HepG2 (cell line): Measurements from ENCODE around the gene SF3B2. TPM values are rescaled to one million over a fixed set of nuclear protein-coding genes. Genes with fewer than 3 reads are reported as not detected.

Experiments used
- ATAC-seq: fragments of 200-7000 bp; cut with Tn5 transposase; 3 replicates; pipeline ENCODE4 v1.9.1; 2020; ENCODE audit warnings: mild to moderate bottlenecking, moderate library complexity
- BruUV-seq: library from RNA; stranded (reverse); fragments of 400-500 nt; replicated peaks from 2 replicates; lab custom pipeline; 2021; lab: Mats Ljungman, UMichigan
- CTCF ChIA-PET: fragments of 300-600 bp; formaldehyde crosslinking; extraction: SDS; loops from one replicate; lab custom pipeline; 2021; ENCODE audit warnings: low total read pairs, inconsistent platforms, low intra/inter-chr PET ratio; lab: Yijun Ruan, JAX
- POLR2A ChIA-PET: fragments of 350-600 bp; sonication (Branson Sonifier 250); formaldehyde crosslinking; loops from one replicate; lab custom pipeline; 2020; ENCODE audit warnings: antibody characterized with exemption, inconsistent platforms; lab: Yijun Ruan, JAX
- DNase-seq: peaks from one replicate; pipeline ENCODE4 v3.0.0-alpha.2; 2015; ENCODE audit warnings: low spot score
- FAIRE-seq: peaks from 3 replicates; lab custom pipeline; 2011; peaks lifted over from hg19 to GRCh38; lab: Jason Lieb, UNC
- H2AFZ ChIP-seq: one replicate; pipeline ENCODE4 v1.6.1; 2011; ENCODE audit warnings: low read length, inconsistent platforms
- H3K27ac ChIP-seq: fragments of 300-600 bp; 3 replicates; pipeline ENCODE4 v1.8.0; 2011; ENCODE audit warnings: mixed run types, mild to moderate bottlenecking, mixed read lengths, low read length, inconsistent platforms; ENCODE audit not compliant: insufficient read depth; ENCODE audit errors: extremely low read length
- H3K27me3 ChIP-seq, 2 experiments: fragments of 200-600 bp in 1 of 2; 2 replicates in 1 of 2; 3 replicates in 1 of 2; pipeline versions ENCODE4 v1.6.0 to v1.8.0; 2011; ENCODE audit warnings: low read length in 2 of 2, mild to moderate bottlenecking in 2 of 2, moderate library complexity in 2 of 2, inconsistent platforms in 1 of 2; ENCODE audit not compliant: insufficient read depth in 2 of 2, control insufficient read depth in 1 of 2
- H3K36me3 ChIP-seq, 2 experiments: fragments of 200-600 bp in 1 of 2; replicated peaks in 1 of 2; 2 replicates in 1 of 2; 3 replicates in 1 of 2; pipeline versions ENCODE4 v1.5.1 to v1.8.0; 2011; ENCODE audit warnings: low read length in 2 of 2, inconsistent platforms in 1 of 2; ENCODE audit not compliant: insufficient read depth in 2 of 2, control insufficient read depth in 1 of 2
- H3K4me1 ChIP-seq: 2 replicates; pipeline ENCODE4 v1.5.1; 2012; ENCODE audit warnings: low read length, inconsistent platforms; ENCODE audit not compliant: insufficient read depth
- H3K4me2 ChIP-seq: 2 replicates; pipeline ENCODE4 v1.6.0; 2011; ENCODE audit warnings: low read depth, low read length, inconsistent platforms
- H3K4me3 ChIP-seq, 3 experiments: fragments of 200-600 bp in 1 of 3; sonication (generic), shearing (Covaris generic) in 1 of 3; replicated peaks in 1 of 3; 2 replicates each; pipeline ENCODE4 v1.5.1; 2011 to 2016; ENCODE audit warnings: low read length in 3 of 3, inconsistent platforms in 2 of 3, low read depth in 2 of 3, mild to moderate bottlenecking in 2 of 3, control low read depth in 1 of 3, mixed read lengths in 1 of 3; ENCODE audit not compliant: insufficient read depth in 1 of 3
- H3K79me2 ChIP-seq: one replicate; pipeline ENCODE4 v1.6.1; 2011; ENCODE audit warnings: low read length, inconsistent platforms; ENCODE audit not compliant: insufficient read depth
- H3K9ac ChIP-seq: 2 replicates; pipeline ENCODE4 v1.6.0; 2011; ENCODE audit warnings: mild to moderate bottlenecking, low read depth, low read length, inconsistent platforms; ENCODE audit not compliant: insufficient read depth
- H3K9me3 ChIP-seq: 2 replicates; pipeline ENCODE4 v1.5.1; 2012; ENCODE audit warnings: mild to moderate bottlenecking, low read length
- H4K20me1 ChIP-seq: 2 replicates; pipeline ENCODE4 v1.6.0; 2011; ENCODE audit warnings: inconsistent platforms, mild to moderate bottlenecking, low read length, moderate library complexity; ENCODE audit not compliant: insufficient read depth
- CEBPB ChIP-seq: IDR thresholded peaks from 2 replicates; pipeline ENCODE4 v1.6.1; 2011; ENCODE audit warnings: low read depth, low read length, improper control_type of control experiment, borderline replicate concordance
- ZBTB3 ChIP-seq: sonication (generic); formaldehyde crosslinking; IDR thresholded peaks from 2 replicates; pipeline ENCODE4 v1.4.0; 2020; ENCODE audit warnings: low read depth, mild to moderate bottlenecking, moderate library complexity, missing genetic modification reagents, borderline replicate concordance
- ZNF510 ChIP-seq: sonication (generic); formaldehyde crosslinking; IDR thresholded peaks from 2 replicates; pipeline ENCODE4 v1.4.0; 2020; ENCODE audit warnings: low read depth, mild to moderate bottlenecking, missing genetic modification reagents
- ZNF772 ChIP-seq: sonication (generic); formaldehyde crosslinking; IDR thresholded peaks from 2 replicates; pipeline ENCODE4 v1.5.0; 2020; ENCODE audit warnings: mild to moderate bottlenecking, missing genetic modification reagents
- ZSCAN9 ChIP-seq: IDR thresholded peaks from 2 replicates; pipeline ENCODE4 v1.6.1; 2016; ENCODE audit warnings: borderline replicate concordance
- WGBS: methylation state at CpG from one replicate; pipeline ENCODE4 v1.1.6; 2017; ENCODE audit warnings: low lambda C conversion rate; 5-methylcytosine and 5-hydroxymethylcytosine counted together
- in situ Hi-C: cut with HindIII; loops from 2 replicates; pipeline ENCODE4 v1.10.0; 2017; ENCODE audit warnings: low pct_unique_long_range_greater_than_20kb; ENCODE audit not compliant: extremely low pct_ligation_motif_present
- intact Hi-C: fragments of 100-400 bp; cut with micrococcal nuclease; formaldehyde crosslinking; loops from one replicate; pipeline ENCODE4 v1.10.0; 2022; ENCODE audit not compliant: unreplicated experiment
- polyA plus RNA-seq, 8 experiments: library from polyadenylated mRNA; depleted of rRNA in 3 of 8; stranded (reverse) in 7 of 8; unstranded in 1 of 8; fragments of >200 nt; fragmentation: Illumina TruSeq in 4 of 8; extraction: Trizol in 4 of 8; gene quantifications; 2 replicates each; pipeline versions ENCODE4 v1.2.1 to v1.2.3, GENCODE V29; 2011 to 2016; ENCODE audit warnings: low read depth in 4 of 8, missing spikeins in 1 of 8, mixed read lengths in 1 of 8; ENCODE audit not compliant: insufficient read depth in 1 of 8
- total RNA-seq, 5 experiments: library from RNA; depleted of rRNA; stranded (reverse); fragments of >200 nt; fragmentation: Illumina TruSeq; extraction: Trizol; gene quantifications; 2 replicates each; pipeline ENCODE4 v1.2.3, GENCODE V29; 2016; ENCODE audit warnings: low read depth in 1 of 5
- TF ChIP-seq, protein P1 (sequence below): sonication (generic); formaldehyde crosslinking; IDR thresholded peaks from 2 replicates; pipeline ENCODE4 v1.5.0; 2020; ENCODE audit warnings: missing genetic modification reagents
- TF ChIP-seq, protein P2 (sequence below): sonication (generic); formaldehyde crosslinking; IDR thresholded peaks from 2 replicates; pipeline ENCODE4 v1.8.0; 2022; ENCODE audit warnings: mild to moderate bottlenecking, missing genetic modification reagents; ENCODE audit not compliant: insufficient replicate concordance

Gene SF3B2
- total and polyA plus RNA-seq, 2 of the 13 experiments (the other 11 are each of a cell fraction or from before 2014, with no cell fraction given): 70.4 to 153 TPM

DNA sequence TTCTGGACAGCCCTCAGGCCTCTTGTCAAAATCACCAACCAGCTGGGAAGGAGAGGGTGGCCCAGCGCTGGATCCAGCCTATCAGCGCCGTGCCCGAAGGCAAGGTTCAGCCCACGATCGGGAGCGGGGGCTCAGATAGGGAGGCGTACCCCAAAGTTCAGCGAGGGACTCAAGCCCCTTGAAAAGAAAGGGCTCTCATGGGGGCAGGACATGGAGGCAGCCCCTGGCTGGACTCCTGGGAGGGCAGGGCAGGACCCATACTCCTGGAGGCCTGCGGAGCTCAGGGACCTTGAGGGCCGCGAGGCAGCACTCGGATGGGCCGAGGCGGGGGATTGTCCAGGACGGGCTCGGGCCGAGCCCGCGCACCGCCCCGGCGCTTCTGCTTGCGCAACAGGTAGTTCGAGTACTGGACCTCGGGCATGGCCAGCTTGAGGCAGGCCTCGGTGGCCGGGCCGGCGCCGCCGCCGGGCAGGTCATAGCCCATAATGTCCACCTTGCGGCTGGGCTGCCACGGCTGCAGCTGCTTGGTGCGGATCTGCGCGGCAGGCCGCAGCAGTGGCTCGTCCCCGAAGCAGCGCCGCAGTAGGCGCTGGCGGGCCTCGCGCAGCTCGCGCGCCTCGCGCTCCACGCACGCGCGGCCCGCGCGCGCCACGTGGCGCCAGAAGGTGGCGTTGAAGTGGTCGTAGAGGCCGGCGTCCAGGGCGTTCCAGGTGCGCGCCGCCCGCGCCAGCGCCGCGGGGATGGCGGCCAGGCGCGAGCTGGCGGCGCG lies 9.8 kb upstream of the SF3B2 start:
- Histone ChIP-seq H3K4me3 (no peak overlapping the region), H3K4me2 (no peak overlapping the region), H3K27me3 (peaks cover 6 to 28% of the 10 kb centered on the region in 2 experiments; a peak in 4 of 5 replicates), H4K20me1 (no peaks in the 10 kb centered on the region), H3K79me2 (no peaks in the 10 kb centered on the region), H3K9ac (no peak overlapping the region), H3K4me1 (peaks cover 30% of the 10 kb centered on the region), H3K36me3 (no peaks in the 10 kb centered on the region), H3K27ac (no peak overlapping the region), H2AFZ (no peak overlapping the region), H3K9me3 (no peaks in the 10 kb centered on the region)
- CTCF ChIA-PET: no interaction called here
- WGBS: 92% methylated on average over 46 of the region's 81 CpGs
- intact Hi-C loops: no loop called here
- TF ChIP-seq ZSCAN9 (CRISPR knock-in tag) (no peak), ZNF772 (CRISPR knock-in tag) (no peak), CEBPB (peak; percentile 48; the same call in 1 of the 2 replicates)
- TF ChIP-seq, protein P1, sequence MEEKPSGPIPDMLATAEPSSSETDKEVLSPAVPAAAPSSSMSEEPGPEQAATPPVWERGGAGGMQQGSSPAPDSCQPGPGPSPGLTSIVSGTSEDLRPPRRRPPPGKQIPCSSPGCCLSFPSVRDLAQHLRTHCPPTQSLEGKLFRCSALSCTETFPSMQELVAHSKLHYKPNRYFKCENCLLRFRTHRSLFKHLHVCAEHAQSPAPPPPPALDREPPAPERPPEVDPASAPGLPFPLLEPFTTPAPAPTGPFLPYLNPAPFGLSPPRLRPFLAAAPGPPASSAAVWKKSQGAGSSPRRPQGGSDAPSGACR: no peak
- no TSS peak for BruUV-seq
- POLR2A ChIA-PET: no interaction called here
- in situ Hi-C loops: no loop called here
- no peak for DNase-seq
- no peak for FAIRE-seq
- no peak for ATAC-seq

DNA sequence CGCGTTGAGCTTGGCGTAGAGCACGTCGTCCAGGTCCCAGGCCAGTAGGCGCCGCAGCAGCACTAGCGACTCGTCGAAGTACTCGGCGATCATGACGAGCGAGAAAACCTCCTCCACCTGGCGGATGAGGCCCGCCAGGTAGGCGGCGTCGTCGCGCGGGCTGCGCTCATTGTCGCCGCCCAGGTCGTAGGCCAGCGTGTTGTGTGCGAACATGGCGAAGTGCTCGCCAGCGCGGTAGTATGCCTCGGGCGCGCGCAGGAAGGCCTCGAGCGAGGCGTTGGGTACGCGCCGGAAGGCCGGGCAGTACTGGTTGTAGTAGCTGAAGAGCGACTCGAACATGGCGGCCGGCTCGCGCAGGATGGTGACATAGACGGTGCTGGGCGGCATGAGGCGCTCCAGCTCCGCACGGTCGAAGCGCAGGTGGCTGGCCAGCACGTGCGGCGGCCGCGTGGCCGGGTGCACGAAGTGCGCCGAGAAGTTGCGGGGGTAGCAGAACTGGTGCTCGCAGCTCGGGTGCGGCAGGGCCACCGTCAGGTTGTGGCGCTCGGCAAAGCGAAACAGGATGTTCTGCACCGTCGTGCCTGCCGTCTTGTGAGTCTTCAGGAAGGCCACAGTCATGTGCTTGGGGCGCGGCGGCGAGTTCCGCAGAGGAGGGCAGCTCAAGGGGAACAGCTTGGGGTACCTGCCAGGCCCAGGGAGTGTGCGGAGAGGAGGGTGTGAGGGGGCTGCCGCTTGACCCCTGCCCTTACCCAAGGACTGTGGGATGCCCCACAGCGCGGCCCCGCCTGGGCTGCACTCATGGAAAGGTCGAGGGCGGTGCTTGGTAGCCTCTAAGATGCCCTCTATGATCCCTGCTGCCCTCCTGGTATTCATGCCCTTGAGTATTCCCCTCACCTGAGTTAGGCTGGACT lies 8.9 kb upstream of the SF3B2 start:
- no TSS peak for BruUV-seq
- no peak for ATAC-seq
- Histone ChIP-seq H4K20me1 (no peaks in the 10 kb centered on the region), H3K9ac (no peak overlapping the region), H3K4me1 (peaks cover 30% of the 10 kb centered on the region), H3K4me3 (no peak overlapping the region), H3K27me3 (peaks cover 6 to 37% of the 10 kb centered on the region in 2 experiments; a peak in 4 of 5 replicates), H3K9me3 (no peaks in the 10 kb centered on the region), H3K79me2 (no peaks in the 10 kb centered on the region), H3K4me2 (no peak overlapping the region), H2AFZ (no peak overlapping the region), H3K36me3 (no peaks in the 10 kb centered on the region), H3K27ac (no peak overlapping the region)
- in situ Hi-C loops (no loop called here), intact Hi-C loops (no loop called here)
- DNase-seq: no peak
- ChIA-PET CTCF (no interaction called here), POLR2A (no interaction called here)
- WGBS: 89% methylated on average over 83 of the region's 88 CpGs
- FAIRE-seq: no peak
- TF ChIP-seq, protein P2, sequence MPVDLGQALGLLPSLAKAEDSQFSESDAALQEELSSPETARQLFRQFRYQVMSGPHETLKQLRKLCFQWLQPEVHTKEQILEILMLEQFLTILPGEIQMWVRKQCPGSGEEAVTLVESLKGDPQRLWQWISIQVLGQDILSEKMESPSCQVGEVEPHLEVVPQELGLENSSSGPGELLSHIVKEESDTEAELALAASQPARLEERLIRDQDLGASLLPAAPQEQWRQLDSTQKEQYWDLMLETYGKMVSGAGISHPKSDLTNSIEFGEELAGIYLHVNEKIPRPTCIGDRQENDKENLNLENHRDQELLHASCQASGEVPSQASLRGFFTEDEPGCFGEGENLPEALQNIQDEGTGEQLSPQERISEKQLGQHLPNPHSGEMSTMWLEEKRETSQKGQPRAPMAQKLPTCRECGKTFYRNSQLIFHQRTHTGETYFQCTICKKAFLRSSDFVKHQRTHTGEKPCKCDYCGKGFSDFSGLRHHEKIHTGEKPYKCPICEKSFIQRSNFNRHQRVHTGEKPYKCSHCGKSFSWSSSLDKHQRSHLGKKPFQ (CRISPR knock-in tag): no peak
- TF ChIP-seq ZBTB3 (CRISPR knock-in tag): no peak
- no peak for TF ChIP-seq ZNF510 (CRISPR knock-in tag)
